Fibroblast of lung (primary cell): ENCODE results near the gene RAB3A. TPM values are rescaled to one million over a fixed set of nuclear protein-coding genes. Genes with fewer than 3 reads are reported as not detected.

Experiments used
- DNase-seq, 2 donors: peaks; one replicate each; pipeline versions ENCODE4 v3.0.0 to v3.0.0-alpha.2; 2010; ENCODE audit warnings: low read depth in 2 of 2
- H2AFZ ChIP-seq: 2 replicates; pipeline ENCODE4 v1.5.1; 2012; ENCODE audit warnings: low read length, control low read depth, inconsistent platforms
- H3K27ac ChIP-seq: 2 replicates; pipeline ENCODE4 v1.5.1; 2011; ENCODE audit warnings: low read length, control low read depth; ENCODE audit not compliant: insufficient read depth
- H3K27me3 ChIP-seq: 2 replicates; pipeline ENCODE4 v1.5.1; 2011; ENCODE audit warnings: mild to moderate bottlenecking, low read length; ENCODE audit not compliant: control insufficient read depth, insufficient read depth
- H3K36me3 ChIP-seq: 2 replicates; pipeline ENCODE4 v1.5.1; 2011; ENCODE audit warnings: low read length; ENCODE audit not compliant: control insufficient read depth, insufficient read depth
- H3K4me1 ChIP-seq: 2 replicates; pipeline ENCODE4 v1.5.1; 2011; ENCODE audit warnings: low read length; ENCODE audit not compliant: control insufficient read depth, insufficient read depth; ENCODE audit errors: extremely low read depth
- H3K4me2 ChIP-seq: 2 replicates; pipeline ENCODE4 v1.5.1; 2011; ENCODE audit warnings: low read length, control low read depth; ENCODE audit not compliant: insufficient read depth; ENCODE audit errors: extremely low read depth
- H3K4me3 ChIP-seq, 4 experiments: fragments of 200-600 bp in 1 of 4; sonication (generic) in 1 of 4; replicated peaks in 1 of 4; 2 replicates each; pipeline ENCODE4 v1.5.1; 2011 to 2016; ENCODE audit warnings: low read length in 4 of 4, low read depth in 3 of 4, mild to moderate bottlenecking in 3 of 4, control low read depth in 2 of 4, inconsistent platforms in 1 of 4, mixed read lengths in 1 of 4; ENCODE audit not compliant: insufficient read depth in 1 of 4; ENCODE audit errors: control extremely low read depth in 1 of 4
- H3K79me2 ChIP-seq: 2 replicates; pipeline ENCODE4 v1.5.1; 2012; ENCODE audit warnings: mild to moderate bottlenecking, low read length, inconsistent platforms; ENCODE audit not compliant: control insufficient read depth, insufficient read depth
- H3K9ac ChIP-seq: 2 replicates; pipeline ENCODE4 v1.5.1; 2011; ENCODE audit warnings: mild to moderate bottlenecking, low read length, control low read depth; ENCODE audit not compliant: insufficient read depth
- H3K9me3 ChIP-seq: 2 replicates; pipeline ENCODE4 v1.5.1; 2012; ENCODE audit warnings: low read depth, low read length; ENCODE audit not compliant: control insufficient read depth, insufficient read depth
- H4K20me1 ChIP-seq: 2 replicates; pipeline ENCODE4 v1.5.1; 2011; ENCODE audit warnings: low read length; ENCODE audit not compliant: control insufficient read depth, insufficient read depth; ENCODE audit errors: extremely low read depth
- CTCF ChIP-seq, 2 donors: IDR thresholded peaks in 1 of 2; conservative IDR thresholded peaks in 1 of 2; 1 replicate in 1 of 2; 2 replicates in 1 of 2; pipeline ENCODE4 v1.5.1; 2011 to 2012; ENCODE audit warnings: low read length in 2 of 2, control low read depth in 1 of 2, inconsistent platforms in 1 of 2, low read depth in 1 of 2, mild to moderate bottlenecking in 1 of 2
- EZH2 ChIP-seq: IDR thresholded peaks from 2 replicates; pipeline ENCODE4 v1.5.1; 2012; ENCODE audit warnings: low read length, control low read depth, mild to moderate bottlenecking; ENCODE audit errors: missing control alignments
- polyA plus RNA-seq, 2 donors: library from polyadenylated mRNA; depleted of rRNA in 1 of 2; stranded (reverse) in 1 of 2; unstranded in 1 of 2; fragments of >200 nt; gene quantifications; 2 replicates each; pipeline ENCODE4 v1.2.1, GENCODE V29; 2011 to 2012; ENCODE audit warnings: missing spikeins in 1 of 2
- total RNA-seq: library from RNA; depleted of rRNA; stranded (reverse); fragments of >200 nt; gene quantifications from 2 replicates; pipeline ENCODE4 v1.2.1, GENCODE V29; 2014

Gene RAB3A
- total and polyA plus RNA-seq, 2 donors (not counting 1 experiment from before 2014, with no cell fraction given) = 2.0 to 3.6 TPM

GRCh38 chr19:18224525-18225354 lies 20.9 kb upstream of the RAB3A start:
- no peaks in the 10 kb centered on the region for H3K4me1 ChIP-seq

GRCh38 chr19:18223860-18224524 lies 20.1 kb upstream of the RAB3A start:
- H3K79me2 ChIP-seq = no peaks in the 10 kb centered on the region
- peaks cover 3% of the 10 kb centered on the region for H3K27me3 ChIP-seq
- H3K9ac ChIP-seq = peak overlapping the region; percentile 50
- no peak for DNase-seq
- H3K4me1 ChIP-seq = no peaks in the 10 kb centered on the region
- H3K4me2 ChIP-seq = peak overlapping the region; percentile 84
- H4K20me1 ChIP-seq = no peaks in the 10 kb centered on the region
- no peaks in the 10 kb centered on the region for H3K36me3 ChIP-seq
- no peak for TF ChIP-seq EZH2
- no peak for TF ChIP-seq CTCF (conservative IDR thresholded peaks at IDR 0.05 in 1 of 2, IDR thresholded peaks at IDR 0.05 in 1 of 2; ENCODE audit: low read depth in 1 of 2, low read length in 2 of 2)
- peak overlapping the region; percentile 37 to 66 (median 52) for H3K4me3 ChIP-seq
- H2AFZ ChIP-seq = peak overlapping the region; percentile 95
- no peaks in the 10 kb centered on the region for H3K9me3 ChIP-seq
- peak overlapping the region; percentile 39 for H3K27ac ChIP-seq

More at GRCh38 chr19:18224525-18225354, 20.9 kb upstream of the RAB3A start:
- Histone ChIP-seq H3K4me3 (peak overlapping the region; percentile 37 to 66 (median 54)), H3K9ac (peak overlapping the region; percentile 50), H2AFZ (peak overlapping the region; percentile 95), H3K79me2 (no peaks in the 10 kb centered on the region), H3K27me3 (peaks cover 3% of the 10 kb centered on the region), H3K36me3 (no peaks in the 10 kb centered on the region), H3K4me2 (peak overlapping the region; percentile 84), H4K20me1 (no peaks in the 10 kb centered on the region), H3K27ac (peak overlapping the region; percentile 39), H3K9me3 (no peaks in the 10 kb centered on the region)
- peak; percentile 97 to 99 for DNase-seq
- TF ChIP-seq EZH2 = no peak
- no peak for TF ChIP-seq CTCF (conservative IDR thresholded peaks at IDR 0.05 in 1 of 2, IDR thresholded peaks at IDR 0.05 in 1 of 2; ENCODE audit: low read depth in 1 of 2, low read length in 2 of 2)
